GM12872 (cell line): ENCODE results near the gene NOXA1.

Source experiments
- TF ChIP-seq, protein P1 (sequence below): IDR thresholded peaks from 3 replicates; pipeline ENCODE4 v1.5.1; 2011; ENCODE audit warnings: low read depth, mild to moderate bottlenecking, low read length, moderate library complexity; ENCODE audit not compliant: insufficient read depth

NOXA1 gene

DNA sequence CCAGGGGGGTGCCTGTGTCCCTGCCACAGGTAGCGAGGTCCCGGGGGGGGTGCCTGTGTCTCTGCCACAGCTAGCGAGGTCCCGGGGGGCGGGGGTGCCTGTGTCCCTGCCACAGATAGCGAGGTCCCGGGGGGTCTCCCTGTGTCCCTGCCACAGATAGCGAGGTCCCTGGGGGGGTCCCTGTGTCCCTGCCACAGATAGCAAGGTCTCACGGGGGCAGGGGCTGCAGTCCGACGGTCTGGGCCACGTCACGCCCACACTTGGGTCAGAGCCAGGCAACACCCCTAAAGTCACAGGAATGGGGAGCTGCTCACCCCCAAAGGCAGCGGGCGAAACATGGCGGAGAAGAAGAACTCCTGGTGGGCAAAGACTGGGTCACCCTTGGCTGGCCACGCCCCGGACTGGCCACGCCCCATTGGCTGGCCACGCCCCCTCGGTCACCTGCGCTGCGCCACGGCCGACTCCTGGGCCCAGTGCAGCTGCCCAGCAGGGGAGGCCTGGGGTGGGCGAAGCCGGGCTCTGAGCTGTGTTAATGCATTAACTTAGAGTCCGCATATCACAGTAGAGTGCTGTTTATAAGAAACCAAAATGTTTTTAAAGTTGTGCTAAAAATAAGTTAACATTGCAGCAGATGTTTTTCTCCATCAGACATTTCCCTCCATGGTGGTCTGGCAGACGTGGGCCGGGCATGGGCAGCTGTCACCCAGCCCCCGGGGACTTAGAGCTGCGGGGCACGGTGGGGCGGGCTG lies 7.0 kb downstream of the NOXA1 start:
- TF ChIP-seq, protein P1, sequence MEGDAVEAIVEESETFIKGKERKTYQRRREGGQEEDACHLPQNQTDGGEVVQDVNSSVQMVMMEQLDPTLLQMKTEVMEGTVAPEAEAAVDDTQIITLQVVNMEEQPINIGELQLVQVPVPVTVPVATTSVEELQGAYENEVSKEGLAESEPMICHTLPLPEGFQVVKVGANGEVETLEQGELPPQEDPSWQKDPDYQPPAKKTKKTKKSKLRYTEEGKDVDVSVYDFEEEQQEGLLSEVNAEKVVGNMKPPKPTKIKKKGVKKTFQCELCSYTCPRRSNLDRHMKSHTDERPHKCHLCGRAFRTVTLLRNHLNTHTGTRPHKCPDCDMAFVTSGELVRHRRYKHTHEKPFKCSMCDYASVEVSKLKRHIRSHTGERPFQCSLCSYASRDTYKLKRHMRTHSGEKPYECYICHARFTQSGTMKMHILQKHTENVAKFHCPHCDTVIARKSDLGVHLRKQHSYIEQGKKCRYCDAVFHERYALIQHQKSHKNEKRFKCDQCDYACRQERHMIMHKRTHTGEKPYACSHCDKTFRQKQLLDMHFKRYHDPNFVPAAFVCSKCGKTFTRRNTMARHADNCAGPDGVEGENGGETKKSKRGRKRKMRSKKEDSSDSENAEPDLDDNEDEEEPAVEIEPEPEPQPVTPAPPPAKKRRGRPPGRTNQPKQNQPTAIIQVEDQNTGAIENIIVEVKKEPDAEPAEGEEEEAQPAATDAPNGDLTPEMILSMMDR, result no peak

DNA sequence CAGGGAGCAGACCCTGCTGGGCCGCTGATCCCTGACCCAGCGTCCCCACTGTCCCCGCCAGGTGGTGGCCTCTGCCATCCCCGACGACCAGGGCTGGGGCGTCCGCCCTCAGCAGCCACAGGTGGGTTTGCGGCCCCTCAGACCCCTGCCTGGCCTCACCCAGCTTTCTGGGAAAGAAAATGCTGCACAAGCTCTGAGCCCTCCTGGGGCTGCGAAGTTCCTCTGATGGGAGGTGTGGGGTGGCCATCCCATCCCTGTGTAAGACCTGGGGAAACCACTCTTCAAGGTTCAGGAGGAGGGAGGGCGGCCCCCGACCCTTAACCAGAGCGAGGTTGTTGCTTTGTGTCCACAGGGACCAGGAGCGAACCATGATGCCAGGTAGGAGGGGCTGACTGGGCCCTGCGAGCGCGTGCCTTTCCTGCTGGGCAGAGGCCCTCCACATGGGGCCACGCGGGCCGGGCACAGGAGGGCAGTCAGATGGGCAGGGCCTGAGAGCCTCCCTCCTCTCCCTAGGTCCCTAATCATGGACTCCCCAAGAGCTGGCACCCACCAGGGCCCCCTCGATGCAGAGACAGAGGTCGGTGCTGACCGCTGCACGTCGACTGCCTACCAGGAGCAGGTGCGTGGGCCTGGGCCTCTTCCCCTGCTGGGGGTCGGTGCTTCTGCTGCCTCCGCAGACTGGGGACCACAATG lies 7.7 kb downstream of the NOXA1 start:
- TF ChIP-seq, protein P1, result no peak

DNA sequence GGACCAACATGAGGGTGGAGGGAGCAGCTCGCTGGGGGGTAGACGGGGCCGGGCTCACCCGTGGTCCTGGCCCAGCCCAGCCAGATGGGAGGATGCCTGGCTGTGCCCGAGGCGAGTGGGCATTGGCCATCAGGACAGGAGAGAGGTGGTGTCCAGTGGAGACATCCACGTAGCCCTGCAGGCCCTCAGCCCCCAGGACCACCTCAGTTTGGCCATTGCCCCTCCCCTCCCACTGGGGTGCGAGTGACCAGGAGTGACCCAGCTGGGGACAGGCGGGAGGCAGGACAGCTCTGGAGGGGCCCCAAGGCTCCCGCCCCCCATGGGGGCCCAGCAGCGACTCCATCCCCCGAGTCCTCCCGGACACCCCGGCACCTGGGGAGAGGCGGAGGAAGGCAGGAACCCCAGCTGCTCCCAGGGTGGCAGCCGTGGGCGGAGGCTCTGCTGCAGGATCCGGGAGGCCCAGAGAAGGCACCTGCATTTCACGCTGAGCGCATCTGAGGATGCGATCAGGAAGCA lies 8.3 kb downstream of the NOXA1 start:
- TF ChIP-seq, protein P1, result no peak

DNA sequence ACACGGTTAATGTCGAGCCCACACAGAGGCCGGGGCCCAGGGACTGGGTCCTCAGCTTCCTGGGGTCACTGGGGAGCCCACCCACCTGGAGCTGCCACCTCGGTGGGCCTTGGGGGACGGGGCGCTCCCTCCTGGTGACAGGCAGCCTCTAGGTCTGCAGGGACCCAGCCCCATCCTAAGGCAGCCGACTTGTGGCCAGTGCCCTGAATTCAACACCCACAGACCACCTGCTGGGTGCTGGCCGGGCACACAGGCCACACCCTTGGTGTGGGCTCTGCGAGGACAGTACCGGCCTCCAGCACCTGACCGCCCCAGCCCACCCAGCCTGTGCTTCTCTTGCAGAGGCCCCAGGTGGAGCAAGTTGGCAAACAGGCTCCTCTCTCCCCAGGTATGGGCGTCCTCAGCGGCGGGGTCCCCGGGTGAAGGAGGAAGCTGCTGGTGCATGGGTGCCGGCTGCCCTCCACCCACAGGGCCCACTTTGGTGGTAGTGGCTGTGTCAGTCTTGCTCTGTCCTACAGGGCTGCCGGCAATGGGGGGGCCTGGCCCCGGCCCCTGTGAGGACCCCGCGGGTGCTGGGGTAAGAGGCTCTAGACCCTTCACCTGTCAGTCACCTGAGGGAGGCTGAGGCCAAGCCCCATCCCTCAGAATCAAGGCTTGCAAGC lies 9.6 kb downstream of the NOXA1 start:
- TF ChIP-seq, protein P1, result no peak

DNA sequence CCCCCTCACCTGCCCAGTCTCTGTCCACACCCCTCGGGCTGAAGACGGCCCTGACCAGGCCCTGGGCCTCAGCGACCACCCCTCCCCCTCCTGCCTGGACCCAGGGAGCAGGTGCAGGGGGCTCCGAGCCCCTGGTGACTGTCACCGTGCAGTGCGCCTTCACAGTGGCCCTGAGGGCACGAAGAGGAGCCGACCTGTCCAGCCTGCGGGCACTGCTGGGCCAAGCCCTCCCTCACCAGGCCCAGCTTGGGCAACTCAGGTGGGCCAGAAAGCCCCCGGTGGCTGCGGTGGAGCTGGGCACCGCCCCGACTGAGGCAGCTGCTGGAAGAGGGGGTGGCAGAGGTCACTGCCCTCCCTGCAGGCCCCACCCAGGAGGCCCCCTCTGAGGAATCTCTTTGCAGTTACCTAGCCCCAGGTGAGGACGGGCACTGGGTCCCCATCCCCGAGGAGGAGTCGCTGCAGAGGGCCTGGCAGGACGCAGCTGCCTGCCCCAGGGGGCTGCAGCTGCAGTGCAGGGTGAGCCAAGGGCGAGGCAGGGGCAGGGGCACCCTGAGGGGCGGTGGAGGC lies 10.2 kb downstream of the NOXA1 start:
- TF ChIP-seq, protein P1, result no peak

DNA sequence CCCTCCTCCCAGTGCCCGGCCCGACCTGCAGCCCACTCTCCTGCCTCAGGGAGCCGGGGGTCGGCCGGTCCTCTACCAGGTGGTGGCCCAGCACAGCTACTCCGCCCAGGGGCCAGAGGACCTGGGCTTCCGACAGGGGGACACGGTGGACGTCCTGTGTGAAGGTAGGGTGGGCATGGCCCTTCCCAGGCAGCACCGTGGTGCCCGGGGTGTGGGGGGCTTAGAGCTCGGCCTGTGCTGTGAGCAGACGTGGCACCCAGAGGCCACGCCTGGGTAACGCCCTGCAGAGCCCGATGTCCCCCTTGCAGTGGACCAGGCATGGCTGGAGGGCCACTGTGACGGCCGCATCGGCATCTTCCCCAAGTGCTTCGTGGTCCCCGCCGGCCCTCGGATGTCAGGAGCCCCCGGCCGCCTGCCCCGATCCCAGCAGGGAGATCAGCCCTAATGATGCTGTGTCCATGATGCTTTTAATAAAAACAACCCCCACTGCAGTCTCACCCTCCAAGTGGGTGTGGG lies 10.8 kb downstream of the NOXA1 start:
- TF ChIP-seq, protein P1, result no peak
